ENCODE measurements around the gene LCE3B. TPM values are rescaled to one million over a fixed set of nuclear protein-coding genes. Genes with fewer than 3 reads are reported as not detected.

LCE3B gene
- total and polyA plus RNA-seq, 4 donors = not detected

GRCh38 chr1:152658649-152659048 lies 45.0 kb downstream of the LCE3B start:
- Histone ChIP-seq H3K4me3 (no peak overlapping the region), H3K27ac (ENCODE audit: low read depth in 1 of 2, low read length in 1 of 2) (no peak overlapping the region), H3K27me3 (ENCODE audit: control insufficient read depth in 3 of 3, insufficient read depth in 3 of 3, low read length in 2 of 3) (peaks cover 0 to 2% (median 0%) of the 10 kb centered on the region in 3 donors), H3K4me1 (ENCODE audit: control insufficient read depth in 5 of 5, insufficient read depth in 5 of 5, low read length in 5 of 5) (no peaks in the 10 kb centered on the region), H3K36me3 (ENCODE audit: control insufficient read depth in 4 of 4, insufficient read depth in 4 of 4, low read length in 4 of 4) (no peaks in the 10 kb centered on the region), H3K9ac (ENCODE audit: insufficient read depth in 1 of 2, low read length in 2 of 2) (no peak overlapping the region), H3K9me3 (ENCODE audit: control insufficient read depth in 4 of 4, insufficient read depth in 3 of 4, low read length in 3 of 4) (peaks cover 0 to 2% (median 0%) of the 10 kb centered on the region in 4 donors)
- DNase-seq (no peak), ATAC-seq (ENCODE audit: insufficient read depth, low FRiP score) (no peak)
- no peak for TF ChIP-seq CTCF (IDR thresholded peaks at IDR 0.05; ENCODE audit: control extremely low read depth, extremely low read depth)
- 89 to 95% methylated on average over 3 of the region's 3 CpGs for whole genome bisulfite sequencing, 2 donors

GRCh38 chr1:152663098-152663497 lies 49.5 kb downstream of the LCE3B start, which contains the start of gene LCE2D:
Gene LCE2D (plus strand): TSS chr1:152663380. CDS start chr1:152664106, 726 bp downstream.
- 62 to 75% methylated on average over 3 of the region's 3 CpGs for WGBS, 2 donors
- Histone ChIP-seq H3K4me1 (ENCODE audit: control insufficient read depth in 5 of 5, insufficient read depth in 5 of 5, low read length in 5 of 5) (no peaks in the 10 kb centered on the region), H3K27me3 (ENCODE audit: control insufficient read depth in 3 of 3, insufficient read depth in 3 of 3, low read length in 2 of 3) (peaks cover 0 to 4% (median 2%) of the 10 kb centered on the region in 3 donors), H3K4me3 (no peak within 1 kb of the TSS), H3K9me3 (ENCODE audit: control insufficient read depth in 4 of 4, insufficient read depth in 3 of 4, low read length in 3 of 4) (peaks cover 0 to 4% (median 2%) of the 10 kb centered on the region in 4 donors), H3K9ac (ENCODE audit: insufficient read depth in 1 of 2, low read length in 2 of 2) (no peak within 1 kb of the TSS), H3K36me3 (ENCODE audit: control insufficient read depth in 4 of 4, insufficient read depth in 4 of 4, low read length in 4 of 4) (no peaks in the 10 kb centered on the region), H3K27ac (ENCODE audit: low read depth in 1 of 2, low read length in 1 of 2) (no peak within 1 kb of the TSS)
- no peak for DNase-seq
- ATAC-seq (ENCODE audit: insufficient read depth, low FRiP score) = no peak
- TF ChIP-seq CTCF (IDR thresholded peaks at IDR 0.05; ENCODE audit: control extremely low read depth, extremely low read depth) = no peak

Small RNA genes lying within 50 kb of the gene (small RNA-seq; reads per million reads assigned to genes)
- gene LCE3A (ENCODE audit: low replicate concordance) (not detected), gene LCE3B (ENCODE audit: low replicate concordance) (not detected)

Other genes with a start within 250 kb of the LCE3B start
- not detected for gene CRNN, start 199.5 kb upstream of the LCE3B start, total RNA-seq
- gene CRNN, start 199.5 kb upstream of the LCE3B start, polyA plus RNA-seq = under 1 TPM; 0.22 to 0.31 TPM
- gene LCE5A, start 103.0 kb upstream of the LCE3B start, total RNA-seq = not detected
- gene LCE5A, start 103.0 kb upstream of the LCE3B start, polyA plus RNA-seq = under 1 TPM in 1 of 2 donors, not detected in 1; 0.07 TPM
- gene CRCT1, start 99.3 kb upstream of the LCE3B start, total RNA-seq = not detected
- not detected for gene CRCT1, start 99.3 kb upstream of the LCE3B start, polyA plus RNA-seq
- gene LCE3E, start 47.0 kb upstream of the LCE3B start, total RNA-seq = not detected
- gene LCE3E, start 47.0 kb upstream of the LCE3B start, polyA plus RNA-seq = not detected
- gene LCE3D, start 33.3 kb upstream of the LCE3B start, total RNA-seq = not detected
- gene LCE3D, start 33.3 kb upstream of the LCE3B start, polyA plus RNA-seq = not detected
- gene LCE3C, start 13.6 kb upstream of the LCE3B start, total RNA-seq = not detected
- gene LCE3C, start 13.6 kb upstream of the LCE3B start, polyA plus RNA-seq = not detected
- gene LCE3A, start 9.3 kb downstream of the LCE3B start, total RNA-seq = not detected
- gene LCE3A, start 9.3 kb downstream of the LCE3B start, polyA plus RNA-seq = not detected
- gene LCE2D, start 49.6 kb downstream of the LCE3B start, total RNA-seq = not detected
- not detected for gene LCE2D, start 49.6 kb downstream of the LCE3B start, polyA plus RNA-seq
- not detected for gene LCE2C, start 61.5 kb downstream of the LCE3B start, total RNA-seq
- not detected for gene LCE2C, start 61.5 kb downstream of the LCE3B start, polyA plus RNA-seq
- not detected for gene LCE2B, start 72.3 kb downstream of the LCE3B start, total RNA-seq
- gene LCE2B, start 72.3 kb downstream of the LCE3B start, polyA plus RNA-seq = not detected
- gene LCE2A, start 84.5 kb downstream of the LCE3B start, total RNA-seq = not detected
- not detected for gene LCE2A, start 84.5 kb downstream of the LCE3B start, polyA plus RNA-seq
- not detected for gene LCE4A, start 94.3 kb downstream of the LCE3B start, total RNA-seq
- gene LCE4A, start 94.3 kb downstream of the LCE3B start, polyA plus RNA-seq = not detected
- not detected for gene KPRP, start 144.2 kb downstream of the LCE3B start, total RNA-seq
- gene KPRP, start 144.2 kb downstream of the LCE3B start, polyA plus RNA-seq = not detected
- gene LCE1F, start 161.3 kb downstream of the LCE3B start, total RNA-seq = not detected
- not detected for gene LCE1F, start 161.3 kb downstream of the LCE3B start, polyA plus RNA-seq
- gene LCE1E, start 172.4 kb downstream of the LCE3B start, total RNA-seq = not detected
- not detected for gene LCE1E, start 172.4 kb downstream of the LCE3B start, polyA plus RNA-seq
- not detected for gene LCE1D, start 182.9 kb downstream of the LCE3B start, total RNA-seq
- gene LCE1D, start 182.9 kb downstream of the LCE3B start, polyA plus RNA-seq = not detected
- gene LCE1C, start 192.8 kb downstream of the LCE3B start, total RNA-seq = not detected
- gene LCE1C, start 192.8 kb downstream of the LCE3B start, polyA plus RNA-seq = not detected
- not detected for gene LCE1B, start 198.2 kb downstream of the LCE3B start, total RNA-seq
- not detected for gene LCE1B, start 198.2 kb downstream of the LCE3B start, polyA plus RNA-seq
- gene LCE1A, start 213.7 kb downstream of the LCE3B start, total RNA-seq = not detected
- not detected for gene LCE1A, start 213.7 kb downstream of the LCE3B start, polyA plus RNA-seq
- gene LCE6A, start 229.0 kb downstream of the LCE3B start, total RNA-seq = not detected
- not detected for gene LCE6A, start 229.0 kb downstream of the LCE3B start, polyA plus RNA-seq
- not detected for gene LCE7A, start 246.2 kb downstream of the LCE3B start, total RNA-seq
- gene LCE7A, start 246.2 kb downstream of the LCE3B start, polyA plus RNA-seq = not detected

Data from lung (tissue), 13 donors.